Epithelial cell of proximal tubule (primary cell): ENCODE data around the gene SOX8. TPM values are rescaled to one million over a fixed set of nuclear protein-coding genes. Genes with fewer than 3 reads are reported as not detected.
A peak's percentile ranks its signal among the peaks of the same experiment; 100 is the strongest.

Source experiments
- DNase-seq: peaks from one replicate; pipeline ENCODE4 v3.0.0-alpha.2; 2011; ENCODE audit warnings: low read depth
- H3K4me3 ChIP-seq: 2 replicates; pipeline ENCODE4 v1.5.1; 2011; ENCODE audit warnings: low read depth, mild to moderate bottlenecking, low read length
- total RNA-seq: library from RNA; depleted of rRNA; stranded (reverse); fragments of >200 nt; gene quantifications from 2 replicates; pipeline ENCODE4 v1.2.3, GENCODE V29; 2015
- TF ChIP-seq, protein P1 (sequence below): conservative IDR thresholded peaks from 2 replicates; pipeline ENCODE4 v1.5.1; 2012; ENCODE audit warnings: low read depth, mild to moderate bottlenecking, low read length

The SOX8 gene
- not detected in 2 replicates for total RNA-seq

GRCh38 chr16:981695-982144 is at the start of gene SOX8:
Gene SOX8 (plus strand): TSS chr16:981770. CDS start chr16:981923, 153 bp downstream.
- TF ChIP-seq, protein P1, sequence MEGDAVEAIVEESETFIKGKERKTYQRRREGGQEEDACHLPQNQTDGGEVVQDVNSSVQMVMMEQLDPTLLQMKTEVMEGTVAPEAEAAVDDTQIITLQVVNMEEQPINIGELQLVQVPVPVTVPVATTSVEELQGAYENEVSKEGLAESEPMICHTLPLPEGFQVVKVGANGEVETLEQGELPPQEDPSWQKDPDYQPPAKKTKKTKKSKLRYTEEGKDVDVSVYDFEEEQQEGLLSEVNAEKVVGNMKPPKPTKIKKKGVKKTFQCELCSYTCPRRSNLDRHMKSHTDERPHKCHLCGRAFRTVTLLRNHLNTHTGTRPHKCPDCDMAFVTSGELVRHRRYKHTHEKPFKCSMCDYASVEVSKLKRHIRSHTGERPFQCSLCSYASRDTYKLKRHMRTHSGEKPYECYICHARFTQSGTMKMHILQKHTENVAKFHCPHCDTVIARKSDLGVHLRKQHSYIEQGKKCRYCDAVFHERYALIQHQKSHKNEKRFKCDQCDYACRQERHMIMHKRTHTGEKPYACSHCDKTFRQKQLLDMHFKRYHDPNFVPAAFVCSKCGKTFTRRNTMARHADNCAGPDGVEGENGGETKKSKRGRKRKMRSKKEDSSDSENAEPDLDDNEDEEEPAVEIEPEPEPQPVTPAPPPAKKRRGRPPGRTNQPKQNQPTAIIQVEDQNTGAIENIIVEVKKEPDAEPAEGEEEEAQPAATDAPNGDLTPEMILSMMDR, result no peak
- DNase-seq, result no peak
- peak within 1 kb of the TSS; percentile 38 for H3K4me3 ChIP-seq

DNA sequence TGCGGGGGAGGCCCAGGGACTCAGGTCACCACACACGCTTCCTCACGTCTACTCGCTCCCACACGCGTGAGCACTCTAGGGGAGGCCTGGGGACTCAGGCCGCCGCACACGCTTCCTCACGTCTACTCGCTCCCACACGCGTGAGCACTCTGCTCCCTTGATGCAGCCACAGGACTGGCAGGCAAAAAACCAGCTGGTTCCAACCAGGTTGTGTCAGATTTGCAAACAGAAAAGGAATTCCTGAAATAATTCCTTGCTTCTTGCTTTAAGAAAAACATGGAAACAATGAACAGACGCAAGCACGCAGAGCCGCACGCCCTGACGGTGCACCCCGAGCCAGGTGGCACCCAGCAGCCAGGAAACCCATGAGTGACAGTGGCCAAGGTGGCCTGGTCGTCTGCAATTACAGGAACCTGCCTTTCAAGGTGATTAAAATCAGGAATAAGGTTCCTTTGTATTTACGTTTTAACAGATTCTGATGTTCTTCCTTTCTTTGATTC is 48.7 kb upstream of the SOX8 start:
- H3K4me3 ChIP-seq, result no peak overlapping the region
- TF ChIP-seq, protein P1, result no peak
- no peak for DNase-seq

- no peak for DNase-seq
- no peak overlapping the region for H3K4me3 ChIP-seq
- TF ChIP-seq, protein P1, result no peak
Measured at GRCh38 chr16:933581-933980, 48.0 kb upstream of the SOX8 start.

- DNase-seq, result no peak
- TF ChIP-seq, protein P1, result no peak
- no peak overlapping the region for H3K4me3 ChIP-seq
Measured at GRCh38 chr16:934178-934577, 47.4 kb upstream of the SOX8 start.

DNA sequence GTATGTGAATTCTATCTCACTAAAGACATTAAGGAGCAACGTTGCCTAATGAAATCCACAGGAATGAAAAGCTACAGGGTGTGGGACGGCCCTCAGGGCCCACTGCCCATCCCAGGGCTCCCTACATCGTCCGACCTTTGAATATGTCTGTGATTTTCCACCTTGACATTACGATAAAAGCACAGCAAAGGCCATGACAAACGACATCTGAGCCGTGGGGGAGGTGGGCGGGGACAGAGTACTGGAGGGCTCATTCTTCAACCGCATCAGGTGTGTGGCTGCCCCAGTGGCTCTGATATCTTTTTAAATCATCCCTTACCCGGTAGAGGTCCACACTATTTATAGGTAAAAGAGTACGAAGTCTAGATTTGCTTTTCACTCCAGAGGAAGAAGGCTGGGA is 45.9 kb upstream of the SOX8 start:
- no peak for DNase-seq
- TF ChIP-seq, protein P1, result no peak
- no peak overlapping the region for H3K4me3 ChIP-seq

GRCh38 chr16:937311-937710 is 44.3 kb upstream of the SOX8 start:
- TF ChIP-seq, protein P1, result no peak
- H3K4me3 ChIP-seq, result no peak overlapping the region
- DNase-seq, result no peak

GRCh38 chr16:937723-938122 is 43.8 kb upstream of the SOX8 start:
- DNase-seq, result no peak
- TF ChIP-seq, protein P1, result no peak

More at GRCh38 chr16:937723-938122, 43.8 kb upstream of the SOX8 start:
- no peak overlapping the region for H3K4me3 ChIP-seq
